ENCODE data around the gene SNAPC1.
A peak's percentile ranks its signal among the peaks of the same experiment; 100 is the strongest.

Gene SNAPC1

GRCh38 chr14:61802010-61802568 is 39.9 kb downstream of the SNAPC1 start:
- no peak for DNase-seq (ENCODE audit: low read depth, low spot score)
- H3K27ac ChIP-seq = no peak overlapping the region

- no peak for DNase-seq (ENCODE audit: low read depth, low spot score)
- no peak overlapping the region for H3K27ac ChIP-seq
Observed at GRCh38 chr14:61803755-61804154, 41.5 kb downstream of the SNAPC1 start.

GRCh38 chr14:61805451-61805850 is 43.2 kb downstream of the SNAPC1 start:
- no peak overlapping the region for H3K27ac ChIP-seq
- DNase-seq (ENCODE audit: low read depth, low spot score) = no peak

- H3K27ac ChIP-seq = no peak overlapping the region
- no peak for DNase-seq (ENCODE audit: low read depth, low spot score)
Observed at GRCh38 chr14:61811882-61812346, 49.7 kb downstream of the SNAPC1 start.

- no peak for DNase-seq (ENCODE audit: low read depth, low spot score)
- no peak within 1 kb of the TSS for H3K27ac ChIP-seq
Observed at GRCh38 chr14:61812347-61813095, 50.3 kb downstream of the SNAPC1 start, which contains the start of gene SYT16. Gene SYT16, plus strand, starts transcription at chr14:61812703.

- no peak overlapping the region for H3K27ac ChIP-seq
- no peak for DNase-seq (ENCODE audit: low read depth, low spot score)
Observed at GRCh38 chr14:61813096-61813606, 50.9 kb downstream of the SNAPC1 start.

- DNase-seq (ENCODE audit: low read depth, low spot score) = no peak
- no peak overlapping the region for H3K27ac ChIP-seq
Observed at GRCh38 chr14:61822458-61822857, 60.2 kb downstream of the SNAPC1 start.

- no peak for DNase-seq (ENCODE audit: low read depth, low spot score)
- H3K27ac ChIP-seq = no peak overlapping the region
Observed at GRCh38 chr14:61832783-61833182, 70.6 kb downstream of the SNAPC1 start.

- no peak for DNase-seq (ENCODE audit: low read depth, low spot score)
- H3K27ac ChIP-seq = no peak overlapping the region
Observed at GRCh38 chr14:61836184-61836583, 74.0 kb downstream of the SNAPC1 start.

- no peak overlapping the region for H3K27ac ChIP-seq
- no peak for DNase-seq (ENCODE audit: low read depth, low spot score)
Observed at GRCh38 chr14:61836807-61837206, 74.6 kb downstream of the SNAPC1 start.

- peak; percentile 18 for DNase-seq (ENCODE audit: low read depth, low spot score)
- no peak overlapping the region for H3K27ac ChIP-seq
Observed at GRCh38 chr14:61837336-61838229, 75.4 kb downstream of the SNAPC1 start.

- H3K27ac ChIP-seq = no peak overlapping the region
- no peak for DNase-seq (ENCODE audit: low read depth, low spot score)
Observed at GRCh38 chr14:61838661-61839245, 76.5 kb downstream of the SNAPC1 start.

- DNase-seq (ENCODE audit: low read depth, low spot score) = no peak
- no peak overlapping the region for H3K27ac ChIP-seq
Observed at GRCh38 chr14:61839507-61839906, 77.3 kb downstream of the SNAPC1 start.

- DNase-seq (ENCODE audit: low read depth, low spot score) = no peak
- no peak overlapping the region for H3K27ac ChIP-seq
Observed at GRCh38 chr14:61841145-61841544, 78.9 kb downstream of the SNAPC1 start.
